ENCODE measurements around the gene CSGALNACT2. TPM values are rescaled to one million over a fixed set of nuclear protein-coding genes. Genes with fewer than 3 reads are reported as not detected.

Gene CSGALNACT2
- total and polyA plus RNA-seq, 10 of the 15 experiments (the other 5 are each of a cell fraction or from before 2014, with no cell fraction given) = 2.5 to 12.6 (median 8.7) TPM

DNA sequence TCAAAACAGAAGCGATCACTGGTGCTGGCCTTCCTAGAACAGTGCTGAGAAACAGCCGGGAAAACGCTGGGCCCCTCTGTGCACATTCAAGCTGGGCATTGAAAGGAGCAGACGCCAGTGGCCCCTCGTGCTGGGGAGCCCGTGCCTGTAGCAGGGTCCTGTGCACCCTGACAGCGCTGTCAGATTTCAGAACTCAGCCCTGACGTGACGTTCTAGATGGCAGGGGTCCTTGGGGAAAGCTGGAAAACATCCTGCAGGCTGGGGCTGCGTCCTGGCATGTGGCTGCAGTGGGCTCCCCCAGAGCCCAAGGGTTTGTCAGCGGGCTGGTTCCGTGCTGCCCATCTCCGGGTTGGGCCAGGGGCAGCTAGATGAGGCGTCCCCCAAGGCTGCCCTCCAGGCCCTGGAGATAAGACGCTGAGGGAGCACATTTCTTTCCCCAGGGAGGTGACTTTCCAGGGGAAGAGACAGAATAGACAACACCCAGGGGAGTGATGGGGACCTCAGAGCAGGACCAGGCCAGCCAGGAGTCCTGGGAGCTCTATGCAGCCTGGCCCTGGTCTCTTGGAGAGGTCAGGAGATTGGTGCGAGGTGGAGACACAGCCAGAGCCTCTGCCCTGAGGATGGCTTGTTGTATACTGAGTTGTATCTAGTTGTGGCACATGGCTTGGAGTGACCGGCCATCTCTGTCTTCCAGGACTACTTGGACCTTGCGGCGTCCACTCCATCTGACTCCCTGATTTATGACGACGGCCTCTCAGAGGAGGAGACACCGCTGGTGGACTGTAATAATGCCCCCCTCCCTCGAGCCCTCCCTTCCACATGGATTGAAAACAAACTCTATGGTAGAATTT is 12.1 kb upstream of the CSGALNACT2 start:
- no peak for DNase-seq (ENCODE audit: low read depth, low spot score)
- intact Hi-C loops (cut with micrococcal nuclease; ENCODE audit: unreplicated experiment) = no loop called here
- Histone ChIP-seq H3K4me2 (ENCODE audit: control insufficient read depth, insufficient read depth) (peak overlapping the region; percentile 50; the same call in 1 of the 2 replicates), H3K9me3 (replicated peaks; ENCODE audit: control insufficient read depth, insufficient read depth, low read length) (no peaks in the 10 kb centered on the region), H2AFZ (ENCODE audit: control insufficient read depth, low read depth, low read length) (no peak overlapping the region), H3K4me1 (ENCODE audit: control insufficient read depth, insufficient read depth, low read length) (peaks cover 31% of the 10 kb centered on the region), H3K9ac (ENCODE audit: control insufficient read depth, insufficient read depth, low read length) (no peak overlapping the region), H3K4me3 (no peak overlapping the region), H4K20me1 (ENCODE audit: control insufficient read depth, insufficient read depth) (no peaks in the 10 kb centered on the region), H3K79me2 (ENCODE audit: control insufficient read depth, insufficient read depth, low read length) (no peaks in the 10 kb centered on the region), H3K36me3 (ENCODE audit: control insufficient read depth in 2 of 2, insufficient read depth in 2 of 2, low read length in 1 of 2) (no peaks in the 10 kb centered on the region), H3K27ac (ENCODE audit: control insufficient read depth, insufficient read depth) (no peak overlapping the region), H3K27me3 (replicated peaks in 1 of 2; ENCODE audit: control insufficient read depth in 2 of 2, insufficient read depth in 2 of 2, low read length in 1 of 2) (no peaks in the 10 kb centered on the region)
- SMC1A ChIA-PET (ENCODE audit: uncharacterized antibody, unreplicated experiment) = no interaction called here
- RAD21 ChIA-PET (ENCODE audit: unreplicated experiment) = no interaction called here
- POLR2A ChIA-PET = no interaction called here
- WGBS (ENCODE audit: insufficient coverage, insufficient replicate concordance, low lambda C conversion rate, missing lambda C conversion rate) = 82% methylated on average over 23 of the region's 23 CpGs
- ATAC-seq = no peak
- no peak for FAIRE-seq
- in situ Hi-C loops (cut with MboI) = loop anchor here (25.0 kb wide), 2 partner anchors 286 to 489 kb away; partner anchors contain the start of genes HNRNPF and ZNF33B
- CTCF ChIA-PET = no interaction called here
- BruUV-seq (replicated peaks) = no TSS peak
- TF ChIP-seq LARP7 (IDR thresholded peaks at IDR 0.05) (no peak), KLF5 (IDR thresholded peaks at IDR 0.05; ENCODE audit: partially characterized antibody) (no peak)

DNA sequence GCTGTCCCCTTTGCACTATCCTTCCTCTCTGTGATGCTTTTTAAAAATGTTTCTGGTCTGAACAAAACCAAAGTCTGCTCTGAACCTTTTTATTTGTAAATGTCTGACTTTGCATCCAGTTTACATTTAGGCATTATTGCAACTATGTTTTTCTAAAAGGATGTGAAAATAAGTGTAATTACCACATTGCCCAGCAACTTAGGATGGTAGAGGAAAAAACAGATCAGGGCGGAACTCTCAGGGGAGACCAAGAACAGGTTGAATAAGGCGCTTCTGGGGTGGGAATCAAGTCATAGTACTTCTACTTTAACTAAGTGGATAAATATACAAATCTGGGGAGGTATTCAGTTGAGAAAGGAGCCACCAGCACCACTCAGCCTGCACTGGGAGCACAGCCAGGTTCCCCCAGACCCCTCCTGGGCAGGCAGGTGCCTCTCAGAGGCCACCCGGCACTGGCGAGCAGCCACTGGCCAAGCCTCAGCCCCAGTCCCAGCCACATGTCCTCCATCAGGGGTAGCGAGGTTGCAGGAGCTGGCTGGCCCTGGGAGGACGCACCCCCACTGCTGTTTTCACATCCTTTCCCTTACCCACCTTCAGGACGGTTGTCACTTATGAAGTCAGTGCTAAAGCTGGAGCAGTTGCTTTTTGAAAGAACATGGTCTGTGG is 11.4 kb upstream of the CSGALNACT2 start:
- Histone ChIP-seq H2AFZ (ENCODE audit: control insufficient read depth, low read depth, low read length) (no peak overlapping the region), H3K9me3 (replicated peaks; ENCODE audit: control insufficient read depth, insufficient read depth, low read length) (no peaks in the 10 kb centered on the region), H4K20me1 (ENCODE audit: control insufficient read depth, insufficient read depth) (no peaks in the 10 kb centered on the region), H3K36me3 (ENCODE audit: control insufficient read depth in 2 of 2, insufficient read depth in 2 of 2, low read length in 1 of 2) (no peaks in the 10 kb centered on the region), H3K4me3 (0 out of 2 replicates have a peak overlapping the region, but pooled peaks have one; percentile 6), H3K27ac (ENCODE audit: control insufficient read depth, insufficient read depth) (no peak overlapping the region), H3K4me1 (ENCODE audit: control insufficient read depth, insufficient read depth, low read length) (peaks cover 25% of the 10 kb centered on the region), H3K27me3 (replicated peaks in 1 of 2; ENCODE audit: control insufficient read depth in 2 of 2, insufficient read depth in 2 of 2, low read length in 1 of 2) (no peaks in the 10 kb centered on the region), H3K4me2 (ENCODE audit: control insufficient read depth, insufficient read depth) (peak overlapping the region; percentile 50), H3K9ac (ENCODE audit: control insufficient read depth, insufficient read depth, low read length) (no peak overlapping the region), H3K79me2 (ENCODE audit: control insufficient read depth, insufficient read depth, low read length) (no peaks in the 10 kb centered on the region)
- WGBS (ENCODE audit: insufficient coverage, insufficient replicate concordance, low lambda C conversion rate, missing lambda C conversion rate) = 0% methylated on average over 7 of the region's 7 CpGs
- ChIA-PET CTCF (no interaction called here), SMC1A (ENCODE audit: uncharacterized antibody, unreplicated experiment) (no interaction called here), RAD21 (ENCODE audit: unreplicated experiment) (interaction anchor here (0.7 kb wide), 1 partner anchor 1605 kb away, joined by 3 read pairs; no protein-coding TSS in a partner anchor), POLR2A (no interaction called here)
- FAIRE-seq (no peak), DNase-seq (ENCODE audit: low read depth, low spot score) (no peak), ATAC-seq (peak; percentile 69)
- intact Hi-C loops (cut with micrococcal nuclease; ENCODE audit: unreplicated experiment) = no loop called here
- in situ Hi-C loops (cut with MboI) = loop anchor here (25.0 kb wide), 2 partner anchors 285 to 490 kb away; partner anchors contain the start of genes HNRNPF and ZNF33B
- BruUV-seq (replicated peaks) = no TSS peak
- TF ChIP-seq RUNX3 (IDR thresholded peaks at IDR 0.05; ENCODE audit: low read length) (peak; percentile 49), SPI1 (IDR thresholded peaks at IDR 0.05; ENCODE audit: borderline replicate concordance, insufficient read depth, low read depth, low read length) (peak; percentile 65), IKZF2 (IDR thresholded peaks at IDR 0.05) (peak; percentile 19 to 36; a peak in 1 of 4 replicates), ZNF207 (IDR thresholded peaks at IDR 0.05; ENCODE audit: borderline replicate concordance) (no peak), DPF2 (IDR thresholded peaks at IDR 0.05) (0 out of 2 replicates have a peak, but pooled peaks have one; percentile 26), STAT3 (IDR thresholded peaks at IDR 0.05; ENCODE audit: low read depth, low read length) (no peak), EED (IDR thresholded peaks at IDR 0.05; ENCODE audit: low read depth) (peak; percentile 36; the same call in 1 of the 2 replicates), NFIC (IDR thresholded peaks at IDR 0.05; ENCODE audit: low read depth, low read length) (peak; percentile 35; the same call in 1 of the 2 replicates)
- TF ChIP-seq, protein P1, sequence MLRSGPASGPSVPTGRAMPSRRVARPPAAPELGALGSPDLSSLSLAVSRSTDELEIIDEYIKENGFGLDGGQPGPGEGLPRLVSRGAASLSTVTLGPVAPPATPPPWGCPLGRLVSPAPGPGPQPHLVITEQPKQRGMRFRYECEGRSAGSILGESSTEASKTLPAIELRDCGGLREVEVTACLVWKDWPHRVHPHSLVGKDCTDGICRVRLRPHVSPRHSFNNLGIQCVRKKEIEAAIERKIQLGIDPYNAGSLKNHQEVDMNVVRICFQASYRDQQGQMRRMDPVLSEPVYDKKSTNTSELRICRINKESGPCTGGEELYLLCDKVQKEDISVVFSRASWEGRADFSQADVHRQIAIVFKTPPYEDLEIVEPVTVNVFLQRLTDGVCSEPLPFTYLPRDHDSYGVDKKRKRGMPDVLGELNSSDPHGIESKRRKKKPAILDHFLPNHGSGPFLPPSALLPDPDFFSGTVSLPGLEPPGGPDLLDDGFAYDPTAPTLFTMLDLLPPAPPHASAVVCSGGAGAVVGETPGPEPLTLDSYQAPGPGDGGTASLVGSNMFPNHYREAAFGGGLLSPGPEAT (IDR thresholded peaks at IDR 0.05; ENCODE audit: low read depth) = no peak
- TF ChIP-seq, protein P2, sequence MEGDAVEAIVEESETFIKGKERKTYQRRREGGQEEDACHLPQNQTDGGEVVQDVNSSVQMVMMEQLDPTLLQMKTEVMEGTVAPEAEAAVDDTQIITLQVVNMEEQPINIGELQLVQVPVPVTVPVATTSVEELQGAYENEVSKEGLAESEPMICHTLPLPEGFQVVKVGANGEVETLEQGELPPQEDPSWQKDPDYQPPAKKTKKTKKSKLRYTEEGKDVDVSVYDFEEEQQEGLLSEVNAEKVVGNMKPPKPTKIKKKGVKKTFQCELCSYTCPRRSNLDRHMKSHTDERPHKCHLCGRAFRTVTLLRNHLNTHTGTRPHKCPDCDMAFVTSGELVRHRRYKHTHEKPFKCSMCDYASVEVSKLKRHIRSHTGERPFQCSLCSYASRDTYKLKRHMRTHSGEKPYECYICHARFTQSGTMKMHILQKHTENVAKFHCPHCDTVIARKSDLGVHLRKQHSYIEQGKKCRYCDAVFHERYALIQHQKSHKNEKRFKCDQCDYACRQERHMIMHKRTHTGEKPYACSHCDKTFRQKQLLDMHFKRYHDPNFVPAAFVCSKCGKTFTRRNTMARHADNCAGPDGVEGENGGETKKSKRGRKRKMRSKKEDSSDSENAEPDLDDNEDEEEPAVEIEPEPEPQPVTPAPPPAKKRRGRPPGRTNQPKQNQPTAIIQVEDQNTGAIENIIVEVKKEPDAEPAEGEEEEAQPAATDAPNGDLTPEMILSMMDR (IDR thresholded peaks at IDR 0.05 in 2 of 3, conservative IDR thresholded peaks at IDR 0.05 in 1 of 3; ENCODE audit: control insufficient read depth in 2 of 3, extremely low read depth in 1 of 3, insufficient read depth in 1 of 3, low read depth in 3 of 3, low read length in 3 of 3) = no peak
